Measurements from ENCODE around the gene TACSTD2.
A peak's percentile ranks its signal among the peaks of the same experiment; 100 is the strongest.
"Not testable (repeated sequence)": the region's sequence is repeated elsewhere in the genome, so short reads cannot be mapped to it uniquely, and the experiment has no call there.

TACSTD2 gene, protein sequence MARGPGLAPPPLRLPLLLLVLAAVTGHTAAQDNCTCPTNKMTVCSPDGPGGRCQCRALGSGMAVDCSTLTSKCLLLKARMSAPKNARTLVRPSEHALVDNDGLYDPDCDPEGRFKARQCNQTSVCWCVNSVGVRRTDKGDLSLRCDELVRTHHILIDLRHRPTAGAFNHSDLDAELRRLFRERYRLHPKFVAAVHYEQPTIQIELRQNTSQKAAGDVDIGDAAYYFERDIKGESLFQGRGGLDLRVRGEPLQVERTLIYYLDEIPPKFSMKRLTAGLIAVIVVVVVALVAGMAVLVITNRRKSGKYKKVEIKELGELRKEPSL

GRCh38 chr1:58576727-58577653, at the start of gene TACSTD2:
TSS of gene TACSTD2 (minus strand) at chr1:58577252. CDS start at chr1:58577156, 96 bp downstream.
- DNase-seq (ENCODE audit: low read depth), result no peak

- no peak for DNase-seq (ENCODE audit: low read depth)
Observed at GRCh38 chr1:58626293-58626692, 49.2 kb upstream of the TACSTD2 start.

- not testable (repeated sequence) for DNase-seq (ENCODE audit: low read depth)
Observed at GRCh38 chr1:58623259-58623658, 46.2 kb upstream of the TACSTD2 start.

- DNase-seq (ENCODE audit: low read depth), result no peak
Observed at GRCh38 chr1:58622571-58622970, 45.5 kb upstream of the TACSTD2 start.

- no peak for DNase-seq (ENCODE audit: low read depth)
Observed at GRCh38 chr1:58621391-58621790, 44.3 kb upstream of the TACSTD2 start.

DNA sequence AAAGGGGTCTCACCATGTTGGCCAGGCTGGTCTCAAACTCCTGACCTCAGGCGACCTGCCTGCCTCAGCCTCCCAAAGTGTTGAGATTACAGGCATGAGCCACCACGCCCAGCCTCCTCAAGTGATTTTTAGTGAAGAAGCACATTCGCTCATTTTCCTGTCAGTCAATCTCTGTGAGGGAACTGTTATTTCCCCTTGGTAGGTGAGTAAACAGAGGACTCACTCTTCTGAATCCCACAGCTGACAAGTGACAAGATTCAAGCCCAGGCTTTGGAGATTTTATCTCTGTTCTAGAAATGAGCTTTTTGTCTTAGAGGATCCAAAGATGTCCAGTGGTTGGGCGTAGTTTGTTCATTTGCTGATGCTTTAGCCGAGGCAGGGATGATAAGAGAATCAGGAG, 43.9 kb upstream of the TACSTD2 start:
- DNase-seq (ENCODE audit: low read depth), result no peak

GRCh38 chr1:58620259-58620658, 43.2 kb upstream of the TACSTD2 start:
- DNase-seq (ENCODE audit: low read depth), result no peak

GRCh38 chr1:58619286-58620054, 42.4 kb upstream of the TACSTD2 start:
- DNase-seq (ENCODE audit: low read depth), result no peak

- peak; percentile 89 for DNase-seq (ENCODE audit: low read depth)
Observed at GRCh38 chr1:58618303-58618702, 41.3 kb upstream of the TACSTD2 start.

GRCh38 chr1:58611861-58612385, 34.9 kb upstream of the TACSTD2 start:
- DNase-seq (ENCODE audit: low read depth), result no peak

GRCh38 chr1:58608945-58609344, 31.9 kb upstream of the TACSTD2 start:
- no peak for DNase-seq (ENCODE audit: low read depth)

DNA sequence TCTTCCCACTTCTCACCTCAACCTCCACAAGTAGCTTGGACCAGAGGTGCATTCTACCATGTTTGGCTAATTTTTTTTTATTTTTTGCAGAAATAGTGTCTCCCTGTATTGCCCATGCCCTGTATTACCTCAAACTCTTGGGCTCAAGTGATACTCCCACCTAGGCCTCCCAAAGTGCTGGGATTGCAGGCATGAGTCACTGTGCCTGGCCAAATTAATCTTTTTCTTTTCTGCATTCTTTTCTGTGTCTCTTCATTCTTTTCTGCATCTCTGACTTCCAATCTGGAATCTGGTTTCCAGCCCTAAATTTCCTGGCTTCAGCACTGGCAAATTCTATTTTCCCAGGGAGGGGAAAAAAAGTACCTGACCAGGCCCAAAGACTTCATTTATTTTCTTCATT, 31.2 kb upstream of the TACSTD2 start:
- DNase-seq (ENCODE audit: low read depth), result no peak

- DNase-seq (ENCODE audit: low read depth), result no peak
Observed at GRCh38 chr1:58607391-58607790, 30.3 kb upstream of the TACSTD2 start.

DNA sequence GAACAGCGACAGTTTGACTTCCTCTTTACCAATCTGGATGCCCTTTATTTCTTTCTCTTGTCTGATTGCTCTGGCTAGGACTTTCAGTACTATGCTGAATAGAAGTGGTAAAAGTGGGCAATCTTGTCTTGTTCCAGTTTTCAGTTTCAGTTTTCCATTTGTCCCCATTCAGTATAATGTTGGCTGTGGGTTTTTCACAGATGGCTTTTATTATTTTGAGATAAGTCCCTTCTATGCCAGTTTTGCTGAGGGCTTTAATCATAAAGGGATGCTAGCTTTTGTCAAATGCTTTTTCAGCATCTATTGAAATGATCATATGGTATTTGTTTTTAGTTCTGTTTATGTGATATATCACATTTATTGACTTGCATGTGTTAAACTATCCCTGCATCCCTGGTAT, 24.9 kb upstream of the TACSTD2 start:
- not testable (repeated sequence) for DNase-seq (ENCODE audit: low read depth)

DNA sequence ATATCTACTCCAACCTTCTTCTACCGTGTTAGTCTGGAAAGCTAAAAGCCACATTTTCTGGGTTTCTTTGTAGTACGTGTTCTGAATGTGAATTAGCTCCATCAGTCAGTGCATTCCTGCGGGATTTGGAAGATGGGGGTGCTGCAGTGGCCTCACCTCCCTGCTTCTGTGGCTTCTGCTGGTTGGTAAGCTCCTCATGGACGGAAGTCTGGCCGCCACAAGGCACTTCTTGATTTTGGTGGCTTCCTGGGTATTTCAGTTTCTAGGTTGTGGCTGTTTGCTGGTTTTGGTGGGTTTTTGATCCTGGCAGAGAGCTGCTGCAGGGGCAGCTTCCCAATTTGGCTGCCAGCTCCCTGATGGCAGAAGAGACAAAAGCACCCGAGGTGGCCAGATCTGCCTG, 20.9 kb upstream of the TACSTD2 start:
- no peak for DNase-seq (ENCODE audit: low read depth)

DNA sequence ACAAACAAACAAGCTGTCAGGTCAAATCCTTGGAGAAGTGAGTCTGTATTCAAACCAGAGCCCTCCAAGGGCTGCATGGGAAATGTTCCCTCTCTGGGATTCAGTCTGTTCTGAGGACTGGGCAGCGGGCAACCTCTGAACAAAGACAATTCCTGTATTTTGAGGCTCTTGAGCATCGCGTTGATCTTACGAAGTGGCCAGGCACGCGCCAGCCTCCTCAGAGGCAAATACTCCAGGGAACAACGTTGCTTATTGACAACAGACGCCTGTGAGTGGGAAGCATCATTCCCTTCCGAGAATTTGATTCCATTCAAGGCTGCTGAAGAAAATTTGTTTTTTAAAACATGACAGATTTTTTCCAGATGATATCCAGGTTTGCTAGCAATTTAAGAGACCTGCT, 20.0 kb upstream of the TACSTD2 start:
- DNase-seq (ENCODE audit: low read depth), result no peak

DNA sequence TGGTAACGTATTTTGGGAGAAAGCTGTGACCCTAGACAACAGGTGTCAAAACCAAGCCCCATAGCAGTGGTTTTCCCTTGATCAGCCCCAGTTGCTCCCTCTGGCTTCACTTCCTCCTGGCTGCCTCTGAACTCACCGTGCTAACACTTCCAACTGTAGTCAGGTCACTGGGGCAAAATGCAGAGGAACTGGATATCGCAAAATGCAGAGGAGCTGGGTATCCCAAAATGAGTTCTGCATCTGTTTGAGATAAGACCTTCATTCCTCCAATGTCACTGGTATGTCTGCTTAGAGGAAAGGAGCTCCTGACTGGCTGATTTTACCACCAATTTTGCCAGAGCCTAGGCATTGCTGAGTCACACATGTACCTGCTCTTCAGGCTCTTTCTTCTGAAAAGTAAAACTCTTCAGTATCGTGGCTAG, 19.6 kb upstream of the TACSTD2 start:
- DNase-seq (ENCODE audit: low read depth), result no peak

DNA sequence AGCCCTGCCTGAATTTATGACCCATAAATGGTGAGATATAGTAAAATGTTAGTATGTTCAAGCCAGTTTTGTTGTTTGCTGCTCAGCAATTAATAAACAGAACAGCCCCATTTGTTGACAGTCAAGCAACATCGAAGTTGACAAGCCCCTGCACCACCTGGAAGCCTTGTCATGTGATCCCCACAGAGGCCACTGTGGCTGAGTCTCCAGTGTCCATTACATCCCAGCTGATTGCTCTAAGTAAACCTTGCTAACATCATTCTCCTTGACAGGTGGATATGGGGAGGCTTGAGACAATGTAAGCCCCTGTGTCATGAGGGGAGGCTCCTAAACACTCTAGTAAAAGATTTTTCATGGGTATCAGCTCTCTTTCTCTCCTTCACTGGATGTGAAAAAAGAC, 17.5 kb upstream of the TACSTD2 start:
- no peak for DNase-seq (ENCODE audit: low read depth)

GRCh38 chr1:58592522-58593134, 15.6 kb upstream of the TACSTD2 start:
- peak; percentile 67 for DNase-seq (ENCODE audit: low read depth)

- no peak for DNase-seq (ENCODE audit: low read depth)
Observed at GRCh38 chr1:58591806-58592205, 14.8 kb upstream of the TACSTD2 start.

DNA sequence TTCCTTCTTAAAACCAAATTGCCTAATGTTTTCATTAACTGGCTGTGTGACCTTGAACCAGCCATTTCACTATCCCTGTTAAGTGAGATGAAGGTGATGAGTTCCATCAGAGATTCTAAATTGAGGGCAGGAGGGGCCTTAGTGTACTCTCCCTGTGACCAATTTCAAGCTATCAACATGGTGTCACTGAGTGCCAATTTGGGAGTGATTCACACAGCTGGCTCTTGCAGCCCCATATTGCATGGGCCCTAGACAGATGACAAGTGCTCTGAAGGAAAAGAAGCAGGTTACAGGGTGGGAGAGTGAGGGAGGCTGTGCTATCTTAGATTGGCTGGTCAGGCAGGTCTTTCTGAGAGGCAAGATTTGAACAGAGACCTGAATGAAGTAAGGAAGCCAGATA, 13.0 kb upstream of the TACSTD2 start:
- DNase-seq (ENCODE audit: low read depth), result no peak

GRCh38 chr1:58588396-58588795, 11.3 kb upstream of the TACSTD2 start:
- no peak for DNase-seq (ENCODE audit: low read depth)

Measured in stromal cell of bone marrow (primary cell).